HL-60 (cell line): ENCODE data around the gene KMT2E.

ENCODE experiments used
- DNase-seq, 2 experiments: peaks; one replicate each; pipeline ENCODE4 v3.0.0-alpha.2; 2010 to 2020; ENCODE audit warnings: low read depth in 1 of 2, low spot score in 1 of 2
- H3K27ac ChIP-seq: fragments of 250-450 bp; sonication (Bioruptor Pico); replicated peaks from 2 replicates; pipeline ENCODE4 v1.5.1; 2020; ENCODE audit warnings: mild to moderate bottlenecking, moderate library complexity
- H3K27me3 ChIP-seq: fragments of 250-450 bp; sonication (Bioruptor Pico); 2 replicates; pipeline ENCODE4 v1.5.1; 2021; ENCODE audit warnings: mild to moderate bottlenecking, moderate library complexity; ENCODE audit not compliant: insufficient read depth, poor library complexity, severe bottlenecking
- H3K4me3 ChIP-seq: replicated peaks from 2 replicates; pipeline ENCODE4 v1.5.1; 2011; ENCODE audit warnings: mild to moderate bottlenecking, control low read depth, low read length; ENCODE audit not compliant: insufficient read depth
- GABPA ChIP-seq: IDR thresholded peaks from 2 replicates; pipeline ENCODE4 v1.6.1; 2012; ENCODE audit warnings: low read depth
- POLR2AphosphoS5 ChIP-seq: IDR thresholded peaks from 2 replicates; pipeline ENCODE4 v1.6.1; 2012; ENCODE audit warnings: low read depth
- REST ChIP-seq: IDR thresholded peaks from 2 replicates; pipeline ENCODE4 v1.6.1; 2012; ENCODE audit warnings: low read depth; ENCODE audit not compliant: insufficient replicate concordance
- SPI1 ChIP-seq: IDR thresholded peaks from 2 replicates; pipeline ENCODE4 v1.6.1; 2012; ENCODE audit warnings: low read depth, mild to moderate bottlenecking, borderline replicate concordance
- TF ChIP-seq, protein P1 (sequence below): IDR thresholded peaks from one replicate; pipeline ENCODE4 v1.5.1; 2011; ENCODE audit warnings: low read length, control low read depth, inconsistent platforms; ENCODE audit not compliant: insufficient read depth

KMT2E gene

GRCh38 chr7:105130048-105130447, 116.0 kb downstream of the KMT2E start:
- no peaks in the 10 kb centered on the region for H3K27me3 ChIP-seq
- DNase-seq = no peak
- H3K27ac ChIP-seq = no peak overlapping the region
- no peak for TF ChIP-seq REST
- no peak for TF ChIP-seq GABPA
- no peak for TF ChIP-seq SPI1
- TF ChIP-seq, protein P1, sequence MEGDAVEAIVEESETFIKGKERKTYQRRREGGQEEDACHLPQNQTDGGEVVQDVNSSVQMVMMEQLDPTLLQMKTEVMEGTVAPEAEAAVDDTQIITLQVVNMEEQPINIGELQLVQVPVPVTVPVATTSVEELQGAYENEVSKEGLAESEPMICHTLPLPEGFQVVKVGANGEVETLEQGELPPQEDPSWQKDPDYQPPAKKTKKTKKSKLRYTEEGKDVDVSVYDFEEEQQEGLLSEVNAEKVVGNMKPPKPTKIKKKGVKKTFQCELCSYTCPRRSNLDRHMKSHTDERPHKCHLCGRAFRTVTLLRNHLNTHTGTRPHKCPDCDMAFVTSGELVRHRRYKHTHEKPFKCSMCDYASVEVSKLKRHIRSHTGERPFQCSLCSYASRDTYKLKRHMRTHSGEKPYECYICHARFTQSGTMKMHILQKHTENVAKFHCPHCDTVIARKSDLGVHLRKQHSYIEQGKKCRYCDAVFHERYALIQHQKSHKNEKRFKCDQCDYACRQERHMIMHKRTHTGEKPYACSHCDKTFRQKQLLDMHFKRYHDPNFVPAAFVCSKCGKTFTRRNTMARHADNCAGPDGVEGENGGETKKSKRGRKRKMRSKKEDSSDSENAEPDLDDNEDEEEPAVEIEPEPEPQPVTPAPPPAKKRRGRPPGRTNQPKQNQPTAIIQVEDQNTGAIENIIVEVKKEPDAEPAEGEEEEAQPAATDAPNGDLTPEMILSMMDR = no peak
- no peak for TF ChIP-seq POLR2AphosphoS5
- H3K4me3 ChIP-seq = no peak overlapping the region

DNA sequence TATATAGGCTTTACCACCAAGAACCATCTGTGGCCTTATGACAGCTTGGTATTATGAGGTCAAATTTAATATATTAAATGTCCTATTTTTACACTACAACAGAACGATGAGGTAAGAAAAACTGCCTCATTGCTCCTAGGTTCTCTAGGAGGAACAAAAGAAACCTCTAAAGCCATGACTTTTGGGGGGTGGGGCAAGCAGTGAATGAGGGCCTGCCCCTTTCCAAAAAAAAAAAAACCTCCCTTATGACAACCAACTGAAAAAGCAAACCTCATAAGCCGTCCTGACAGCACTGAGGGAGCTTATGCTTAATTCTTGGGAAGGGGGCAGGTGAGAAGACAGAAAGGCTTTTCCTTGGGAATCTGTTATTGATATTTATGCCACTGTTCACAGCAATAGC, 116.6 kb downstream of the KMT2E start:
- TF ChIP-seq REST (no peak), GABPA (no peak), SPI1 (no peak), POLR2AphosphoS5 (no peak)
- TF ChIP-seq, protein P1 = no peak
- no peak for DNase-seq
- Histone ChIP-seq H3K4me3 (no peak overlapping the region), H3K27ac (no peak overlapping the region), H3K27me3 (no peaks in the 10 kb centered on the region)

DNA sequence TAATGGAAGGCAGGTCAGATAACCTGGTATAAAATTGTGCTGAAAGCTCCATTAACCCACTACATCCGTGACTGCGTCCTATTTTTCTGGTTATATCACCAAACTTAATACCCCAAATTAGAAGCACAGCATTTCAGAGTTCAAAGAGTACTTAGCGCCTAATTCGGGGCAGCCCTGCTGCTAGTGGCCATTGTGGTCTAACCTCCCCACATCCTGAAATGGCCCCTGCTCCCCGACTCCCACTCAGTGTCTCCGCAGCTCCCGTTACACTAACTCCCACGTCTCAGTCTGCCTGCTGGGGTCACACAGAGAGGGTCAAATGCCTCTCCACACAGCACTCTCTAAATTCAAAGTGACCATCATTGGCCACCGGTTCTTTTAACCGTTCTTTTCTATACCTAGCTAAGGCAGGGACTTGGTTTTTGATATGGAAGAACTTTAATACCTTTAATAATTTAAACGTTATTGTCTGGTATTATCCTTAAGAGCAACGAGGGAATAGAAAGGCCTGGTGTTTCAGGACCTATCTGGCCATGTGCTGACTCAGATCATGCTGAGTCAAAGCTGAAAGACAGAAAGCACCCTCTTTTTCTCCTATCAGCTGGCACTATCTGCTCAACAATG, 117.1 kb downstream of the KMT2E start:
- Histone ChIP-seq H3K27me3 (no peaks in the 10 kb centered on the region), H3K27ac (no peak overlapping the region), H3K4me3 (no peak overlapping the region)
- DNase-seq = no peak
- no peak for TF ChIP-seq REST
- TF ChIP-seq GABPA = no peak
- no peak for TF ChIP-seq POLR2AphosphoS5
- TF ChIP-seq SPI1 = no peak
- TF ChIP-seq, protein P1 = no peak
